CD4-positive, alpha-beta T cell treated with Interferon alpha-2 for 1 hour (primary cell): ENCODE measurements around the gene STK32A.
A peak's percentile ranks its signal among the peaks of the same experiment; 100 is the strongest.

Experiments used
- DNase-seq, 2 donors: peaks; one replicate each; pipeline ENCODE4 v3.0.0-alpha.2; 2020 to 2022

The STK32A gene

GRCh38 chr5:147396070-147396823, 161.4 kb downstream of the STK32A start:
- DNase-seq = no peak

GRCh38 chr5:147397616-147398015, 162.8 kb downstream of the STK32A start:
- no peak for DNase-seq

- no peak for DNase-seq
These were observed 164.0 kb downstream of the STK32A start for GRCh38 chr5:147398860-147399259.

DNA sequence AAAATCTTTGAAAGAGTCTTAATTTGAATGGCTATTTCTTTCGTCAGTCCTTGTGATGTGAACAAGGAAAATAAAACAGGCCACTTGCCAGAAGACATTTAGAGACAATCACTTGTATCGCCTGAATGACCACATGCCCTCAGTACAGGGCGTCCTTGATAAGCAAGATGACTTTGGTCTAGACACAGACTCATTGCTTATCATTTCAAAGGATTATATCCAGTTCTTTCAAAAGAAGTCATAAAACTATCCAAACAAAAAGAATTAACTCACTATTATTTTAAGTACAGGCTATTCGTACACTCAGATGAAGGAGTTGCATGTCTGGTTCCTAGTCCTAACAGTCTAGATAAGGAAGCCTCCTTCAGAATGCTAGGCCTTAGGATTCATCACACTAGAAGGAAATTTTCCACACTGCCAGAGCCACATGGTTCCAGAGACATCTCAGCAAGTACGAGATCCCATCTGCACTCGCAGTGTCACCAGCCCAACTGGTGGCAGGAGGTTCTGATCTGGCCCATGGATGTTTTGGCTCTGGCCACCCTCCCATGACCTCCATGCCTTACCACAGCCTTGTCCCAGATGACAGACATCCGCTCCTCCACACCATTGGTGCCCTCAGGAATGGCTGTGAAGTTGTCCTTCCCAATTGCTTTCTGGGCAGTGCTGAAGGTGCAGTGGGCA, 165.4 kb downstream of the STK32A start:
- no peak for DNase-seq

GRCh38 chr5:147400881-147401280, 166.1 kb downstream of the STK32A start:
- DNase-seq = no peak

- peak in 1 of 2 donors; percentile 14 for DNase-seq
These were observed 169.1 kb downstream of the STK32A start for GRCh38 chr5:147403651-147404640.

GRCh38 chr5:147404706-147405105, 169.9 kb downstream of the STK32A start:
- no peak for DNase-seq

- no peak for DNase-seq
These were observed 171.8 kb downstream of the STK32A start for GRCh38 chr5:147406636-147407035.

DNA sequence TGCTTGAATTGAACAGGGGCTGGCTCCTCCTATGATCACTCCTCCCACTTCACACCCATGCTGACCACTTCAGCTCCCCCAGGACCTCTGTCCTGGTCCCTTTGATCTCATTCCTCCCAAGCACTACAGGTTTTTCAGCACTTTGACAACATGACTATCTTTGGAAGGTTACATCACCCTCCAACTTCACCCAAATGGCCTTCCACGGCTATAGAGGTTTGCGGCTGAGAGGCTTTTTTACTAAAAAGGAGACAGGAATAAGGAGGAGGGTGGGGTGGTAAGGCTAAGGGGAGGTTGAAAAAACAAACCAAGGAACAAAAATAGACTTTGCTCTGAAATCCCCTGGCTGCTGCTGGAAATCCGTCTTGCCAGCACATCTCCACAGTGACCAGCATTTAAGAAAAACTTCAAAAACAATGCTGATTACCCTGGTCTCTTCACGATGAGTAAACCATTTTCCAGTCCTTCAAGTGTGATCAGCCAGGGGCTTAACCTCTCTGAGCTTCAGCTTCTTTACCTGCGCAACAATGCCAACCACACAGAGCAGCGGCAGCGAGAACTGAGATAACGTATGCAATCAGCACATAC, 172.4 kb downstream of the STK32A start:
- no peak for DNase-seq

DNA sequence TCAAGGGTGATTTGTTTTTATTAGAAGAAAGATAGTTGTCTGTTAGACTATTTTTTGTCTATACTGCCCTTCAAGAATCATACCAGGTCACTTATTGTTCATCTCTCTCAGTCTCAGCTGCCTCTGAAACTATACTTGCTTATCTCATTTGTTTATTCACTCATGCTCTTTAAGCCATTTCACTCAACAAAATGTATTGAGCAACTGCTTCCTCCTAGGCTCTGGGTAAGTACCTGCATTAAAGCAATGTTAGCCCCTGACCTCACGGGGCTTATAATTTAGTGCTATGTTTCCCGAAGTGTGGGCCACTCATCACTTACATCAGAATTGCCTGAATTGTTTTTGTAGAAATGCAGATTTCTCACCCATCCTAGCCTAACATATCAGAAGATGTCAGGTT, 174.2 kb downstream of the STK32A start:
- DNase-seq = no peak

- no peak for DNase-seq
These were observed 175.9 kb downstream of the STK32A start for GRCh38 chr5:147410496-147411358.

DNA sequence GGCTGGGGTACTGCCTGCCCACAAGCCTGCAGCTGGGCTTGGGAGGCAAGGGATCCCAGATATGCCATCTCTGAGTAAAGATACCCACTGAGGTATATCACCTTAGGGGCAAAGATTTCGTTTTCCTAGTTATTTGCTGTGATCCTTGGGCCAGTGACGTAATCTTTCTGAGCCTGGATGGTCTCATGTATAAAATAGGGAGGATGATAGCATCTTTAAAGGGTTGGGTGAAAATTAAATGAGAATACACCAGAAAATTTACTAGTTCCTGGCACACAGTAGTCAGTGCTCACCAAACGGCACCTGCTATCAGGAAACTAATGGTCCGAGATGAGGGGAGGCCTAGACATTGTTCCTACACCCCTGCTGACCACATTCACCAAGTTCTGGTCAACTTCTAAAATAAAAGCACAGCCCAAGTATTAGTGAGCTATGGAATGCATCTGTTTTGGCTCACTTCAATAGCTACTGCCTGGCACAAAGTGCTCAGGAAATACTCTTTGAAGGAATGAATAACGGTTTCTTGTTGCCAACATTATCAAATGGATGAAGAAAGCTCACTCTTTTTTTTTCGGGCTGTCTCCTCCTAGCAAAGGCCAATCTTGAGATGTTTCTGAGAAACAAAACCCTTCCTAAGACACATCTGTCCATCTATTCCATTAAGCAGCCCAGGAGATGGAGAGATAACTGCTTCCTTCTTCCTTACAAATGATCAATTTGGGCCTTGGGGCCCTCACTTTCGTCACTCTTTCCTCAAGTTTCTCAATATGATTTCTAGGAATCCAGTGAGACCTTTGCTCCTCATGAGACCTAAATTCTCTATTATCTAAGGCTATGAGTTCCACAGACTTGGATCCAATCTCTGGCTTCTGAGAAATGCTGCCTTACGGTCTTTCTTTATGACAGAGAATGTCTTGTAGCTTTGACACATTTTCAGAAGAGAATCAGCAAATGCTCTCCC, 176.8 kb downstream of the STK32A start:
- no peak for DNase-seq

GRCh38 chr5:147412561-147412960, 177.7 kb downstream of the STK32A start:
- no peak for DNase-seq

- no peak for DNase-seq
These were observed 178.4 kb downstream of the STK32A start for GRCh38 chr5:147413266-147413665.

DNA sequence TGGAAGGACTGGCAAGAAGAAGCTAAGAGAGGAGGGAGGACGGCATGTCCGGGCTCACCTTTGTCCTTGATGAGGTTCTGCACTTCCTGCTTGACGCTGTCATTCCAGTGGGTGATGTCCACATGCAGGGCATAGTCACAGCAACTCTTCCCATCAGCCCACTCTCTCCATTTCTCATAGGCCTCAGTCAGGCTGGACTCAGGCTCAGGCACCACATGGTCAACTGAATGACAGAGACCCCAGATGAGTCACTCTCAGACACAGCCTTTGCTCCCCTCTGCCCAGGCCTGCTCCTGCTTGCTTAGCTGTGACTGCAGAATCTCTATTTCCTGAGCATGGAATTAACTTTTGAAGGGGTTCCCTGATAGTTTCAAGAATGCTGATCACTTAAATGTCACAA, 180.8 kb downstream of the STK32A start:
- DNase-seq = no peak

GRCh38 chr5:147417135-147417813, 182.4 kb downstream of the STK32A start:
- no peak for DNase-seq

DNA sequence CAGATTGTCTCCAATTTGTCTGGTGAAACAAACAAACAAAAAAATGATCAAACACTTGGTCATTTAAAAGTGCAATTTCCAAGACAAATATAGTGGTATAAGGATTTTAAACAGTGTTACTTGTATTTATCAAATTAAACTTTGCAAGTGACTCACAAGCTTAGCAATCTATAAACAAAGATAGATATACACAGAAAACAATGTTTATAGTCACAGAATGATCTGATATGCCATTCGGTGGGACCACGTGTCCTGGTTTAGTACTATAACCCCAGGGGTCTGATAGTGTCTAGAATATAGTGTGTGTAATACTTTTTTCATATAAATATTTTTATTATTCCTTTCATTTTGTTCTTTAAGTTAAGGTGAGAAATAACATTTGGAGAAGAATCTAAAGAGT, 183.8 kb downstream of the STK32A start:
- DNase-seq = no peak

GRCh38 chr5:147426640-147427327, 192.0 kb downstream of the STK32A start:
- DNase-seq = no peak
